ENCODE data around the gene UQCRC1.

Gene UQCRC1

GRCh38 chr3:48595075-48595525 is 14.3 kb downstream of the UQCRC1 start, which contains the start of gene COL7A1:
COL7A1 (minus strand) TSS chr3:48595329; CDS start chr3:48595159, 170 bp downstream.
- Histone ChIP-seq H3K27me3 (peaks cover 63% of the 10 kb centered on the region), H3K27ac (no peak within 1 kb of the TSS), H3K4me1 (peaks cover 29% of the 10 kb centered on the region), H3K4me3 (no peak within 1 kb of the TSS), H3K9ac (no peak within 1 kb of the TSS), H3K9me3 (no peaks in the 10 kb centered on the region), H3K4me2 (peak within 1 kb of the TSS; percentile 25; the same call in 1 of the 2 replicates), H3K36me3 (peaks cover 36% of the 10 kb centered on the region), H4K20me1 (peaks cover 66% of the 10 kb centered on the region)
- no peak for TF ChIP-seq Cebpa-rat (IDR thresholded peaks at IDR 0.05)

GRCh38 chr3:48594417-48595049 is 14.9 kb downstream of the UQCRC1 start:
- Histone ChIP-seq H3K9me3 (no peaks in the 10 kb centered on the region), H3K4me3 (no peak overlapping the region), H3K27me3 (peaks cover 67% of the 10 kb centered on the region), H3K9ac (no peak overlapping the region), H3K4me1 (peaks cover 24% of the 10 kb centered on the region), H3K4me2 (peak overlapping the region; percentile 25; the same call in 1 of the 2 replicates), H4K20me1 (peaks cover 61% of the 10 kb centered on the region), H3K36me3 (peaks cover 30% of the 10 kb centered on the region), H3K27ac (no peak overlapping the region)
- no peak for TF ChIP-seq Cebpa-rat (IDR thresholded peaks at IDR 0.05)

GRCh38 chr3:48593337-48593736 is 16.1 kb downstream of the UQCRC1 start:
- Histone ChIP-seq H3K9ac (no peak overlapping the region), H4K20me1 (peaks cover 49% of the 10 kb centered on the region), H3K4me3 (no peak overlapping the region), H3K27ac (no peak overlapping the region), H3K4me2 (no peak overlapping the region), H3K9me3 (no peaks in the 10 kb centered on the region), H3K27me3 (peaks cover 67% of the 10 kb centered on the region), H3K36me3 (peaks cover 18% of the 10 kb centered on the region), H3K4me1 (peaks cover 12% of the 10 kb centered on the region)
- TF ChIP-seq Cebpa-rat (IDR thresholded peaks at IDR 0.05): no peak

GRCh38 chr3:48592519-48593087 is 16.8 kb downstream of the UQCRC1 start:
- Histone ChIP-seq H4K20me1 (peaks cover 41% of the 10 kb centered on the region), H3K4me2 (no peak overlapping the region), H3K36me3 (peaks cover 11% of the 10 kb centered on the region), H3K4me1 (peaks cover 4% of the 10 kb centered on the region; the same call in 1 of the 2 replicates), H3K9me3 (no peaks in the 10 kb centered on the region), H3K4me3 (no peak overlapping the region), H3K9ac (no peak overlapping the region), H3K27ac (no peak overlapping the region), H3K27me3 (peaks cover 67% of the 10 kb centered on the region)
- TF ChIP-seq Cebpa-rat (IDR thresholded peaks at IDR 0.05): no peak

GRCh38 chr3:48591886-48592518 is 17.4 kb downstream of the UQCRC1 start:
- Histone ChIP-seq H3K27ac (no peak overlapping the region), H3K4me2 (no peak overlapping the region)

GRCh38 chr3:48591436-48591835 is 18.0 kb downstream of the UQCRC1 start:
- H3K27ac ChIP-seq: no peak overlapping the region
- H3K9me3 ChIP-seq: no peaks in the 10 kb centered on the region
- no peak overlapping the region for H3K4me2 ChIP-seq
- H4K20me1 ChIP-seq: peaks cover 30% of the 10 kb centered on the region
- peaks cover 4% of the 10 kb centered on the region; the same call in 1 of the 2 replicates for H3K4me1 ChIP-seq
- no peaks in the 10 kb centered on the region for H3K36me3 ChIP-seq
- no peak for TF ChIP-seq Cebpa-rat (IDR thresholded peaks at IDR 0.05)
- H3K27me3 ChIP-seq: peaks cover 61% of the 10 kb centered on the region
- H3K4me3 ChIP-seq: no peak overlapping the region
- H3K9ac ChIP-seq: no peak overlapping the region

More at GRCh38 chr3:48591886-48592518, 17.4 kb downstream of the UQCRC1 start:
- H3K9ac ChIP-seq: no peak overlapping the region
- no peak for TF ChIP-seq Cebpa-rat (IDR thresholded peaks at IDR 0.05)
- H3K27me3 ChIP-seq: peaks cover 67% of the 10 kb centered on the region
- H3K4me3 ChIP-seq: no peak overlapping the region
- peaks cover 4% of the 10 kb centered on the region; the same call in 1 of the 2 replicates for H3K4me1 ChIP-seq
- H3K9me3 ChIP-seq: no peaks in the 10 kb centered on the region
- peaks cover 35% of the 10 kb centered on the region for H4K20me1 ChIP-seq
- peaks cover 5% of the 10 kb centered on the region for H3K36me3 ChIP-seq

GRCh38 chr3:48588230-48588629 is 21.2 kb downstream of the UQCRC1 start:
- Histone ChIP-seq H3K4me2 (no peak overlapping the region), H3K36me3 (no peaks in the 10 kb centered on the region), H3K9ac (no peak overlapping the region), H3K9me3 (no peaks in the 10 kb centered on the region), H3K27me3 (peaks cover 29% of the 10 kb centered on the region), H3K4me3 (no peak overlapping the region), H3K27ac (no peak overlapping the region), H4K20me1 (0 out of 2 replicates have a peak, but pooled peaks cover under 1% of the 10 kb centered on the region), H3K4me1 (no peaks in the 10 kb centered on the region)
- TF ChIP-seq Cebpa-rat (IDR thresholded peaks at IDR 0.05): no peak

- H3K36me3 ChIP-seq: no peaks in the 10 kb centered on the region
- no peak overlapping the region for H3K27ac ChIP-seq
- H4K20me1 ChIP-seq: no peaks in the 10 kb centered on the region
- H3K4me1 ChIP-seq: no peaks in the 10 kb centered on the region
- TF ChIP-seq Cebpa-rat (IDR thresholded peaks at IDR 0.05): no peak
- H3K9me3 ChIP-seq: no peaks in the 10 kb centered on the region
- H3K9ac ChIP-seq: no peak overlapping the region
- peaks cover 23% of the 10 kb centered on the region for H3K27me3 ChIP-seq
- no peak overlapping the region for H3K4me2 ChIP-seq
- H3K4me3 ChIP-seq: no peak overlapping the region
Measured at GRCh38 chr3:48587686-48588085, 21.8 kb downstream of the UQCRC1 start.

- no peaks in the 10 kb centered on the region for H3K36me3 ChIP-seq
- no peak overlapping the region for H3K4me2 ChIP-seq
- H4K20me1 ChIP-seq: no peaks in the 10 kb centered on the region
- no peak overlapping the region for H3K27ac ChIP-seq
- TF ChIP-seq Cebpa-rat (IDR thresholded peaks at IDR 0.05): no peak
- no peaks in the 10 kb centered on the region for H3K9me3 ChIP-seq
- no peak overlapping the region for H3K9ac ChIP-seq
- H3K4me3 ChIP-seq: no peak overlapping the region
- H3K4me1 ChIP-seq: no peaks in the 10 kb centered on the region
- peaks cover 8% of the 10 kb centered on the region; the same call in 1 of the 2 replicates for H3K27me3 ChIP-seq
Measured at GRCh38 chr3:48585411-48585810, 24.0 kb downstream of the UQCRC1 start.

- Histone ChIP-seq H3K27me3 (peaks cover 2% of the 10 kb centered on the region; the same call in 1 of the 2 replicates), H3K36me3 (no peaks in the 10 kb centered on the region), H4K20me1 (no peaks in the 10 kb centered on the region), H3K4me3 (no peak overlapping the region), H3K4me1 (no peaks in the 10 kb centered on the region), H3K9ac (no peak overlapping the region), H3K4me2 (no peak overlapping the region), H3K9me3 (no peaks in the 10 kb centered on the region), H3K27ac (no peak overlapping the region)
- no peak for TF ChIP-seq Cebpa-rat (IDR thresholded peaks at IDR 0.05)
Measured at GRCh38 chr3:48584836-48585235, 24.6 kb downstream of the UQCRC1 start.
